GM12864 (cell line): ENCODE results near the gene NAT10.
"Not testable (repeated sequence)": the region's sequence is repeated elsewhere in the genome, so short reads cannot be mapped to it uniquely, and the experiment has no call there.

Experiments
- DNase-seq: peaks from one replicate; pipeline ENCODE4 v3.0.0-alpha.2; 2011; ENCODE audit warnings: low read depth
- H3K4me3 ChIP-seq: 2 replicates; pipeline ENCODE4 v1.5.1; 2011; ENCODE audit warnings: mild to moderate bottlenecking, low read depth, low read length, control low read depth
- CTCF ChIP-seq: IDR thresholded peaks from 2 replicates; pipeline ENCODE4 v1.5.1; 2011; ENCODE audit warnings: low read depth, mild to moderate bottlenecking, moderate library complexity, low read length, control low read depth, inconsistent platforms; ENCODE audit errors: missing control alignments

NAT10 gene

GRCh38 chr11:34105079-34105956, at the start of gene NAT10:
Gene NAT10 (plus strand): TSS chr11:34105629. CDS start chr11:34108226, 2,597 bp downstream.
- DNase-seq: peak; percentile 99
- H3K4me3 ChIP-seq: peak within 1 kb of the TSS; percentile 70
- peak; percentile 40 for TF ChIP-seq CTCF

- H3K4me3 ChIP-seq: no peak overlapping the region
- no peak for DNase-seq
- TF ChIP-seq CTCF: no peak
Measured at GRCh38 chr11:34056672-34057071, 48.8 kb upstream of the NAT10 start.

GRCh38 chr11:34063061-34063795, 42.2 kb upstream of the NAT10 start:
- DNase-seq: no peak
- H3K4me3 ChIP-seq: no peak overlapping the region
- TF ChIP-seq CTCF: no peak

GRCh38 chr11:34064291-34064690, 41.1 kb upstream of the NAT10 start:
- no peak for DNase-seq
- no peak overlapping the region for H3K4me3 ChIP-seq
- no peak for TF ChIP-seq CTCF

GRCh38 chr11:34065505-34066203, 39.8 kb upstream of the NAT10 start:
- no peak for DNase-seq
- TF ChIP-seq CTCF: peak; percentile 39
- no peak overlapping the region for H3K4me3 ChIP-seq

- H3K4me3 ChIP-seq, DNase-seq: not testable (repeated sequence)
Measured at GRCh38 chr11:34066766-34067165, 38.7 kb upstream of the NAT10 start.

GRCh38 chr11:34067383-34068065, 37.9 kb upstream of the NAT10 start:
- TF ChIP-seq CTCF: no peak
- DNase-seq: no peak
- H3K4me3 ChIP-seq: no peak overlapping the region
